HG03575 (cell line): ENCODE data around the gene CXCR4.

Experiments used
- ATAC-seq: cut with Tn5 transposase; IDR thresholded peaks from one replicate; pipeline ENCODE4 v1.9.1; 2021; ENCODE audit not compliant: unreplicated experiment, insufficient number of reproducible peaks, low FRiP score; ENCODE audit errors: extremely low read depth

Gene CXCR4

DNA sequence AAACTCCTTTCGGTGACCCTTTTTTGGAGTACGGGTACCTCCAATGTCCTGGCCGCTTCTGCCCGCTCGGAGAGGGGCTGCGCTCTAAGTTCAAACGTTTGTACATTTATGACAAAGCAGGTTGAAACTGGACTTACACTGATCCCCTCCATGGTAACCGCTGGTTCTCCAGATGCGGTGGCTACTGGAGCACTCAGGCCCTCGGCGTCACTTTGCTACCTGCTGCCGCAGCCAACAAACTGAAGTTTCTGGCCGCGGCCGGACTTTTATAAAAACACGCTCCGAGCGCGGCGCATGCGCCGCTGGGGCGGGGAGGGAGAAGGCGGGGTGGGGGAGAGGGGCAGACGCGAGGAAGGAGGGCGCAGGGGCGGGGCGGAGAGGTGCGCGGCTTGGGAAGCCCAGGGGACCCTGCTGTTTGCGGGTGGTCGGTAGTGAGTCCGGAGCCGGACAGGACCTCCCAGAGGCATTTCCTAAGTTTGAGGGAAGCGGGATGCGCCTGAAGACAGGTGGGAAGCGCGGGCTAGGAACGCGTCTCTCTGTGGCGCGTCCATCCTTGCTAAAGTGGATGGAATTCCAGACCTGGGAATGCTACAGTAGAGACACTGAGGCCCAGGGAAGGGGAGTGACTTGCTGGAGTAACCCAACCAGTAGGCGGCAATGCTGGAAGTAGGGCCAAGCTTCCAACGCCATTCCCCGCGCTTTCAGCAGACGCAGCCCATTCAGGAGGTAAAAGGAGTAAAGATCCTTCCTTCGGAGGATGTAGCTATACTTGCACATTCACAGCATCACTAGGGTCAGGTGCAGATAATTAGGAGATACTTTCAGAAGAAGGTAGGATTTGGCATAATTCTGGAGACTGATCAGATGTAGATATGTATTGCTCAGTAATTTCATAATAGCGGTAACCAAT, at the start of gene CXCR4:
CXCR4 (minus strand) TSS at position 241 of the 910 bp plus-strand sequence; CDS start at position 152, 89 bp downstream.
- ATAC-seq = no peak

DNA sequence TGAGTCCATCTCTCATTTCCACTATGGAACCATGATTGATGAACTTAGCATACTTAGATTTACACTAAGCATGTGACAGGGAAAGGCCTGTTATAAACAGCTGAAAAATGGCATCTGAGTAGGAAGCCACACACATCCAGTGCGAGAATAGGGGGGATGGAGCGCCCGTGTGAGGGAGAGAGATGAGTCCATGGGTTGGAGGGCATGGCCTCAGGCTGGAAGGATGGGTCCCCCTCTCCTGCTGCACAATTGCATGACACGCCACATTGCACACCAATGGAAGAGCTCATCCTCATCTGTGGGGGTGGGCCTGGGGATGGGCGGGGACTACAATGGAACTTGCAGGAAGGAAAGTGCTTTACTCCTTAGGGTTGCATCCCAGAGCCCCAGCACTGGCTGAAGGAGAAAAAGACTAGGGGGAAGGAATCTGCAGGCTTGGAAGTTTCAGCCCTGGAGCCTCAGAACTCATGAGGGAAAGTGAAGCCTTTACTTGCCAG, 46.4 kb upstream of the CXCR4 start:
- no peak for ATAC-seq

DNA sequence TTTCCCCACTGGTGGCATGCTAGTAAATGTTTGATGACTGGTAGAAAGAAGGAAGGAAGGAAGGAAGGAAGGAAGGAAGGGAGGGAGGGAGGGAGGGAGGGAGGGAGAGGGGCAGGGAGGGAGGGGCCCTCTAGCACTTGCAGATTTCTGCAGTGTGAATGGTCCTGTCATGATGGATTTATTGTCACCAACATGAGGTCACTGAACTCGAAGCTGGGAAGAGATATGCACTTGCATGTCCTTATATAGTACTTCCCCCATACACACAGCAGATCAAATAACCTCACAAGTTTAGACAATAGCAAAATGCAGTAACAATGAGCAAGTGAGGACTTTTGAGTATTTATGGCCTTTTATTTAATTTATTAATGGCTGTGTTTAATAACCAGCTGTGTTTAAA, 44.5 kb upstream of the CXCR4 start:
- ATAC-seq = no peak

DNA sequence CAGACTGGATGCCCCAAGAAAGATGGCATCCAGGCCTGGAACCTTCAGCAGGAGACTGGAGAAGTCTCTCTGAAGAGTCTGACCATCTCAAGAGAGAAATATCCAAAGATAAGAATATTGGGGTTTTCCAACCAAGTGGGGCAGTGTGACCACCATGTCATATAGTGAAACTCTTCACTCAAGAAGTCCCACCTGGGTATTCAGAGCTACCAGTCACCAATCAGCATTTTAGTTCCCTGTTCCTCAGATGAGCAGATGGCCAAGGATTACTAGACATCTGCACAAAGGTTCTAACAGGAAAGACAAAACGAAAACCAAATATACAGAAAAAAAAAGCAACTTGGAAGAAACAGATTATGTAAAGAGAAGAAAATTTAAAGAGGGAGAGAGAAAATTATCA, 38.5 kb upstream of the CXCR4 start:
- no peak for ATAC-seq

DNA sequence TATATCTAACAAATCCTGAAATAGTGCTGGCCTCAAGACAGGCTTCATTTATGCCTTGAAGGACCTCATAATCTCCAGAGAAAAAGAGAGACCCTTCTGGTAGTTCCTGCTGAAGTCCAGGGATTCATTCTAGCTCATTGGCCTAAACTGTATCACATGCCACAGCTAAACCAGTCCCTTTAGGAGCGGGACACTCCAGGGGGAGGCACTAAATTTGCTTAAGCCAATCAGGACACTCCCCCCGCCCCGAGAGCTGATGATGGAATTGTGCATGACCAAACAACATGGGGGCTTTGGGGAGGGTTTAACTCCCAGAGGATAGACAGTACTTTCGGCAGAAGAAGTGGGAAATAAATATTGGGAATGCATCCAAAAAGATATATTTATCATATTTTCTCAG, 36.4 kb upstream of the CXCR4 start:
- ATAC-seq = no peak

DNA sequence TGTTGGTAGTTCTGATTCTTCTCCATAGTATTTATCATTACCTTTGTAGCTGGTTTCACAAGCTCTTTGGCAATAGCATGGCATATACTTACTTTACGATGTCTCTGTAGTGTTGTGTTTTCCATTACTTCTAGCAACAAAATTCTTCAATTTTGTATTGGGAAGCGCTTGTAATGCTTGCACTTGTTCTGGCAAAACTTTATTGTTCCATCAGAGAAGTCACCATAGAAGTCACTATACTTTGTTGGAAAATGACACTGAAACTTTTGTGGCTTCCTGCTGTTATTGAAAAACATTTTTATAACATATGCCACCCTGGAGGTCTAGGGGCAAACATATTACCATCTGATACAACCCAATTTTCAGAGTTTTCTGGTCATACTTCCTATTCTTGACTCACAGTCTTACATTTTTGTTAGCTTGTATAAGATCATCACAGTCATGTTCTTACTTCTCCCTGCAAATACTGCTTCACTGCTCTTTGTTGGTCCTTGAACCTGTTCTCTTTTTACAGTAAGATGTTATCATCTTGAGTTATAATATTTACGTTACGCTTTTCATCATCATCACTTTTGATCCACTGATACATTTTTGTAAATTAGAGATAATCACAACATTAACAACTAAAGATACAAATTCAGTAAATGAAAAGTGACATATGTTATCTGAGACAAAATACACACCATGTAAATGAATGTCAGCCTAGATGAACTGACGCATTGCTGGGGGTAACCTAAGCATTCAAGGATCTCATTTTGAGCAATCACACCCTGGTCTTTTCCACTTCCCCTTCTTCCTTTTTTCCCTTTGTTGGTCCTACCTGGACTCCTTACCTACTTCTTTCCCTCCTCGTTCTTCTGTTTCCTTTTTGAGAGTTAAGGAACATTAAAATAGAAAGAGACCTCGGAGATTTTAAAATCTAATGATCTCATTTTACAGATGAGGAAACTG, 33.3 kb upstream of the CXCR4 start:
- ATAC-seq = no peak

DNA sequence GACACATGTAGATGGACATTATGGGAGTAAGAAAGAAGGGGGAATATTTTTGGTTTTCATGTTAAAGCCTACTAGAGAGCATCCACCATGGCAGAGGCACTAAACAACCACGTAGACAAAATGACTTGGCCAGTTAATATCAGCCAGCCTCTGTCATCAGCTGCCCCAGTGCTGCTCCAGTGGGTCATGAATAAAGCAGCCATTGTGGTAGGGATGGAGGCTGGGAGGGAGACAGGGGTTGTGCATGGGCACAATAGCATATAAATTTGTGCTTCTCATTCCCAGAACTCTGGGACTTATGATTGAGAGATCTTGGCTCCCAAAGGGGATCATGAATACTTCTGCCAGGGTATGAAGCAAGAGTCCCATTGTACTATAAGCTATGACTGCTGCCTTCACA, 31.1 kb upstream of the CXCR4 start:
- no peak for ATAC-seq

DNA sequence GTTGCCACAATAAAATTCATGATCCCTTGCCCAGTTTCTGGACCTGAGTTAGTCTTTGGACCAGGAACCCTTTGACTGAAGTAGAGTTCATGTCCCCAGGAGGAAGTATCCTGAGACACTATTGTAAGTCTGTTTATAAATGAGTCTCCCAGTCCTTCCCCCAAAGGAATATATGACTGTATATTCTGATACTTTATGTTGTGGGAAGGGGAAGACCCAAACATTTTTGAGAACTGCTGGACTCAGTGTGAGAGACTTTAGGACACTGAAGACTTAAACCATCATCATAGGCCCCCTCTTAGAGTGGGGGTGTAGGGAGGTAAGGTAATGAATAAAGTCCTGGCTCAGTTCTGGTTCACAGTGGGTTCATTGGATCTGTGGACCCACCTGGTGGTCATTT, 28.6 kb upstream of the CXCR4 start:
- ATAC-seq = no peak

DNA sequence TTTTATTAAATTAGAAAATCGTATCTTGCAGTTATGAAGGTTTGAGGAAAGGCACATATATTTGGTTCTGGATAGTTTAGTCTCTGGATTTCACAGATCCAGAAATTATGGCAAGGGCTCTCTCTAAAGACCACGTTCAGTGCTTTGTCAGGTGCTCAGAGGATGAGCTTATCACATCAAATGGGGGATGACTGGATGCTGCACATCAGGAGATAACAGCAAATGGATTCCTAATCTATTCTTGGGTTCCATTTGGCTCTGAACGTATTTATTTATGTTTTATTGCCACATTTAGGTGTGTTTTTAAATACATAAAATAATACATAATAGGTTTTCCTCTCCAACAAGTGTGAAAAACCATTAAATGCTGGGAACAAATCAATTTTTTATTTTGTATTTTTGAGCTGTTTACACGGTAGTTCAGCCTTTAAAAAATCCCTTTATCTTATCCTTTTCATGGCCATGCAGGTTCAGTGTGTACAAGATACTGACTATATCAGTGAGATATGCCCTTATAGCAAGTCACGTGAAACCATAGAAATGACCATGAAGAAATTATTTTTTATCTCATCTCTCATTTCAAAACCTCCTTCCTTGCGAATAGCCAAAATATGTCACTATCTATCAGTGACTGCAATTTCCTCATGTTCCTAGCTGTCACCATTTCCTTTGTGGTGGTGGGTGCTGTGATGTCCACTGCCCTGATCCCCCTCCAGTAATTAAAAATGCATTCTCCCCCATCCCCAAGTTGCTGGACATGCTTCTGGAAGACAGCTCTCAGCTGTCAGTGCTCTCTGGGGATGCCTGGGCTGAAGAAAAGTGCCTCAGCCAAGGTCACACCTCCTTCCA, 25.9 kb upstream of the CXCR4 start:
- ATAC-seq = no peak

DNA sequence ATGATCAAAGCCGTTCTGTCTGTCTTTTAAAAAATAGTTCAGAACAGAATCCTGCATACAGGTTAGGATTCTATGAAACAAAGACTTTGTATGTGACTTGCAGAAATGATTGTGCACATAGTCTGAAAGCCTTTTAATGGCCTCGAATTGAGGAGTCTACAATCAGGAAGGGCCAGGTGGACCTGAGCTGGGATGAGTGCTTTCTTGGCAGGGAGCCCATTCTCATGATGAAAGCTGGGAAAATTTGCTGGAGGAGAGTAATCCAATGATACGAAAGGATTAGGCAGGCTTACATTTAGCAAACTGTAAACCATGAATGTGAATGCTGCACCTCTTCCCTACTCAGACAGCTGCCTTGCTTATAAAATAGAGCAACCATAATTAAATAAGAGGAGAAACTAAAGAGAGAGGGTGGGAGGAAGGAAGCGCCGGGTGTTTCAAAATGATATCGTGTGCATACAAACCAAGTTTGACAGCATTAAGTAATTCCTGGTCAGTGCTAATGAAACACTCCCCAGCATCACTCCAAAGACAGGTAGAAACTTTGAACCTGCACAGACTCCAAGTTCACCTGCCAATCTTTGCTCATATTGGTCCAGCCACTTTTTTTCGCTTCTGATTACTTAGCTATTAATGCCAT, 23.7 kb upstream of the CXCR4 start:
- no peak for ATAC-seq

DNA sequence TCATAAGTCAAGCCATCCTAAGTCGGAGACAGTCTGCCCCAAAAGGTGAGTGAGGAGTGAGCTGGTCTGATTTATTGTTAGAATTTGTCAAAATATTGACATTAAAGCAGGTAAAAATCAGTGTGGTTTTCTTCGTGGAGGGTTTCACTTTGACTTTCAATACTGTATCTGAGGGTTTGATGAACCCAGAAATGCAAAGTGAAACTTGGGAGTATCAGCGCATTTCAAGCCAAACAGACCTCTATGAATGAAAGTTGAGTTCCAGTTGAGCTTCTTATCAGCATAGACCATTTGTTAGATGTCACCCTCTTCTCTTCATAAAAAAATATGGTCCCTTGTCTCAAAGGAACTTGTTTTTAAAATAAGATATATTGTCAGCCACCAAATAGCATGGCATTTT, 21.7 kb upstream of the CXCR4 start:
- no peak for ATAC-seq

DNA sequence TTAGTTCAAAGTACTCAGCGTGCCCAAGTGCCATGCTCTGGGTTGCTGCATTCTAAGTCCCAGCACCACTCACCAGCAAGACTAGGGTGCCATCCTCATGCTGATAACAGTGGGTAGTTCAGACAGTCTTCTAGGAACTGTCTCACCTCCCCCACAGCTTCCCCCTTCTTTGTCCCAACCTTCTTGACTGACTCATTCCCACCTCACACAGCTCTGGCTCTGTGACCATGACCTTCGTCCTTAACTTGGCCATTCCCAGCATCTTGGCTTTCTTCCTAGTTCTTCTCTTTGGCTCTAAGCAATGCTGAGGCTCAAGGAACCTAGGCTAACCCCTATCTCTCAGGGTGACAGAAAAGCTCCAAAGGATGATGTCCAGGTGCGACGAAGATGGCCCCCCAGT, 20.0 kb upstream of the CXCR4 start:
- ATAC-seq = no peak

DNA sequence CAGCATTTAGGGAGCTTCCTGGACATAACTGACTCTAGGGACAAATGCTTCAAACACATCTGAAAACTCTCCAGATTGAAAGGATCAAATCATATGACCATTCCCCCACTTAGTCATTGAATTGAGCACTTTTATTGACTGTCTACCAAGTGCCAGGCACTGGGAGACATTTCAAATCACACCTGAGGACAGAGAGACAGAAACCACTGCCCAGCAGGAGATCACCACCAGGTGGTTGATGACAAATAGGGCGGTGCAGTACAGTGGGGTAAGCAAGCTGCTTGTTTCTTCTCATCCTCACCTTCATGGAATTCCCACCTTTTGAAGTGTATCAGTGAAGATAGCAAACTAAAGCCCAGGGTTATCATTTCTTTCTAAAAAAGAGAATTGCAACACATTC, 19.0 kb upstream of the CXCR4 start:
- ATAC-seq = no peak

DNA sequence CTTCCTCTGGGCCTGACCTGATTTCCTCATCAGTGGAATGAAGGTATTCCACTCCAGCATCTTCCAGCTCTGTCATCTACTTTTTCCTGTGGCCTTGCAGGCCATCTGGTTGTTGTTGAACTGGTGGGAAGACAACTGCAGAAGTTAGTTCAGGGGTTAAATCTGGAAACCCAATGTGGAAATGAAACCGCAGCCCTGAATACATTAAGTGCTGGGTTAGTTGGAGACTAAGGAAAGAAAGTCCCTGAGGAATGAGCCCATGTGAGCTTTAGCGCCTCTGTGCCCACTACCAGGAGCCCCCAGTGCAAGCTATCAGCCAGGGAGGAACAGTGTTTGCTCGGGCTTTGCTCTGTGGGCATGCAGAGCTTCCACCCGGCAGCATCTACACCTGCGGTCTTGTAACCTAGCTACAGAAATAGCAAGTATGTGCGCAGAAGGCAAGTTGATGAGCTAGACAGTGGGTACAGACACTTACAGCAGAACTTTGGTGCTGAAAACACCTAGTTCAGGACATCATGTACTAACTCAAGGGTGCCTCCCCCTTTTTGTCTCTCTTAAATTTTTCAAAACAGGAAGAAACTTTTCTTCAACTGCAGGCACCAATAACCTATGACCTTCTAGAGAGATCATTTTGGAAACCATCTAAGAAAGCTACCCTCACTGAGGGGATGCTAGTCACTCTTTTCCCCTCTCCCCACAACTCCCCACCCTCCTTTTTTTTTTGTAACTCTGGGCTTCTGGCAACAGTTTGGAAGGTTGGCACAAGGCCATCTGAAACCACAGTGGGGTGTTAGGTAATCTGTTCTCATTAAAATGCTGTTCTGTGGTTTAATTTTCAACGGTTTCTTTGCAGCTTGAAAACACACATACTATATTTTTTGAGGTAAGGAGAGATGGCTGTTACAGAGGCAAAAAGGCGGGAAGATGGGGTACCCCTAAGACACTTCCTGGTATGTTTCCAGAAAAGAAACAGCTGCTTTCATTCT, 18.3 kb upstream of the CXCR4 start:
- no peak for ATAC-seq

DNA sequence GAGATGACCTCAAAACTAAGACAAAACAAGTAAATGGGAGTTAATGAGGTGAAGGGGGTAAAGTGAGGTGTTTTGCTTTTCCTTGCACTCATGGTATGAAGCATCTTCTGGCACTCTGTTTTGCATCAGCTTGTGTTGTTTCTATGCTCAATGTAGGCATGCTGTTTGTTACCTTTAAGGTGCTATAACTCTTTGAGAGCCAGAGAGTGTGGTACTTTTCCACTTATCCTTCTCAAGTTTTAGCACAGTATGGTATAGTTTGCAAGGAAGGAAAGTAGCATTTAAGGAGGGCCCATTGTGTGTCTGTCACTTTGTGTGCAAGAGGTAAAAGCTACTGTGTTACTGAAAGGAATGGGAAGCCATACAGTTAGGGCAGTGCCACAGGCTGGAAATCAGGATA, 17.5 kb upstream of the CXCR4 start:
- no peak for ATAC-seq

DNA sequence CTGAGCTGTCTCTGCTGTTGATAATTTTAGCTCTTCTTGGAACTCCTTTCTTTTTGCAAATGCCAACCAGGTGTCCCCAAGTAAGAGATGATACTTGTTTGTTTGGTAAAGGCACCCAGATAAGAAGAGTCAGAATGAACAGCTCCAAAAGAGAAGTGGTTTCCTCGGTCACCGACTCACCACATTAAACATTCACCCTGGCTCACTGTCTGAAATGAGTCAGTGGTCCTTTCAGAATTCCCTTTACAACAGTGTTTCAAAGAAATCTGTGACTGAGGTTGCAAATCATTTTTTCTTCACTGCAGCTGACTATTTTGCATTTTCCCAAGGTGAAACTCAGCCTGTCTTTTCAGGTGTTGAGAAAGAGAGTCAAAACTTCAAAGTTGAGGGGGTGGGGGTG, 16.2 kb upstream of the CXCR4 start:
- no peak for ATAC-seq

DNA sequence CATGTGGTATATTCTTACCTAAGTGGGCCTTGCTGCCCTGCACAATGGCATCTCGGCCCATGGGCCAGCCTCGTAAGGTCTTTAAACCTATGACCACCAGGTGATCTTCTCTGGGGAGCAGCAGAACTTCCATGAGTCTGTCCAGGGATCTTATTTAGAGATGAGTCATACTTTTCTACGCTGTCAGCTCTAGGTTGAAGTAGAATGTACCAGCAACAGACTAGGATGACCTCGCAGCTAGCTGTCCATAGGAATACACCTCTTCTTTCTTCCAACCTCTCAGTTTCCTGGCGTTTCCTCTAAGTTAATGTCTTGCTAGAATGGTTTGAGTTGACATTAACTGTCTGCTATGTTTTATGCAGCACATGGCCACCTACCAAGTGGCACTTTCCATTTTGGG, 15.6 kb upstream of the CXCR4 start:
- ATAC-seq = no peak
